ENCODE measurements around the gene MYL6. TPM values are rescaled to one million over a fixed set of nuclear protein-coding genes. Genes with fewer than 3 reads are reported as not detected.

MYL6 gene
- total RNA-seq, 4 donors from 2014 or later: 1,233 to 3,440 (median 2,458) TPM

- TF ChIP-seq POLR2A (IDR thresholded peaks at IDR 0.05): no peak
- TF ChIP-seq POLR2AphosphoS5 (IDR thresholded peaks at IDR 0.05): no peak
- no peak for TF ChIP-seq CTCF (IDR thresholded peaks at IDR 0.05)
- TF ChIP-seq EP300 (IDR thresholded peaks at IDR 0.05; ENCODE audit: low read depth): no peak
- 0 to 1% methylated on average over 6 to 8 of the region's 8 CpGs for WGBS, 2 donors (ENCODE audit: low coverage in 1 of 2)
- Histone ChIP-seq H3K36me3 (peaks cover 0 to 10% (median 2%) of the 10 kb centered on the region in 4 donors), H3K9me3 (no peaks in the 10 kb centered on the region), H3K27ac (peak overlapping the region; percentile 89 to 95 (median 93)), H3K4me1 (peaks cover 16 to 43% (median 32%) of the 10 kb centered on the region in 4 donors), H3K27me3 (no peaks in the 10 kb centered on the region), H3K4me3 (peak overlapping the region in 3 of 4 donors; percentile 20 to 78 (median 26))
- no peak for DNase-seq
- intact Hi-C loops (cut with DNase I; ENCODE audit: low total_unique reads) (loop anchor here (2.0 kb wide), 1 partner anchor 31 kb away; the partner anchor contains the start of gene MYL6), in situ Hi-C loops (cut with MboI; ENCODE audit: low pct_ligation_motif_present in 1 of 4, low pct_unique_long_range_greater_than_20kb in 1 of 4, low sequenced_read_pairs in 3 of 4) (loop anchor here in 1 of 4 donors (10.0 kb wide), 1 partner anchor 57 kb away; the partner anchor contains the start of gene SMARCC2)
These were observed 30.7 kb upstream of the MYL6 start for GRCh38 chr12:56127485-56127887.

GRCh38 chr12:56127888-56128669 lies 30.1 kb upstream of the MYL6 start, which contains the start of gene ESYT1:
ESYT1 (plus strand) TSS chr12:56128267; CDS start chr12:56128320, 53 bp downstream.
- Histone ChIP-seq H3K4me3 (peak within 1 kb of the TSS; percentile 45 to 85 (median 76)), H3K4me1 (peaks cover 16 to 41% (median 32%) of the 10 kb centered on the region in 4 donors), H3K27ac (peak within 1 kb of the TSS; percentile 92 to 98 (median 94)), H3K36me3 (peaks cover 0 to 16% (median 5%) of the 10 kb centered on the region in 4 donors), H3K27me3 (no peaks in the 10 kb centered on the region), H3K9me3 (no peaks in the 10 kb centered on the region)
- TF ChIP-seq CTCF (IDR thresholded peaks at IDR 0.05) (peak in 1 of 5 experiments; percentile 10), EP300 (IDR thresholded peaks at IDR 0.05; ENCODE audit: low read depth) (no peak), POLR2AphosphoS5 (IDR thresholded peaks at IDR 0.05) (peak; percentile 98 to 99 (median 98)), POLR2A (IDR thresholded peaks at IDR 0.05) (peak; percentile 97)
- in situ Hi-C loops (cut with MboI; ENCODE audit: low pct_ligation_motif_present in 1 of 4, low pct_unique_long_range_greater_than_20kb in 1 of 4, low sequenced_read_pairs in 3 of 4) (loop anchor here in 1 of 4 donors (10.0 kb wide), 1 partner anchor 57 kb away; the partner anchor contains the start of gene SMARCC2), intact Hi-C loops (cut with DNase I; ENCODE audit: low total_unique reads) (loop anchor here (2.0 kb wide), 1 partner anchor 31 kb away; the partner anchor contains the start of gene MYL6)
- DNase-seq: peak; percentile 99
- WGBS, 2 donors (ENCODE audit: low coverage in 1 of 2): 0 to 1% methylated on average over 3 to 22 of the region's 49 CpGs

- H3K9me3 ChIP-seq: no peaks in the 10 kb centered on the region
- peak overlapping the region; percentile 45 to 85 (median 76) for H3K4me3 ChIP-seq
- WGBS, 2 donors (ENCODE audit: low coverage in 1 of 2): 0 to 1% methylated on average over 13 to 20 of the region's 20 CpGs
- no peak for TF ChIP-seq EP300 (IDR thresholded peaks at IDR 0.05; ENCODE audit: low read depth)
- no peak for TF ChIP-seq POLR2AphosphoS5 (IDR thresholded peaks at IDR 0.05)
- TF ChIP-seq CTCF (IDR thresholded peaks at IDR 0.05): no peak
- no peak for TF ChIP-seq POLR2A (IDR thresholded peaks at IDR 0.05)
- H3K27me3 ChIP-seq: no peaks in the 10 kb centered on the region
- intact Hi-C loops (cut with DNase I; ENCODE audit: low total_unique reads): no loop called here
- peak overlapping the region; percentile 92 to 98 (median 94) for H3K27ac ChIP-seq
- H3K36me3 ChIP-seq: peaks cover 0 to 21% (median 9%) of the 10 kb centered on the region in 4 donors
- DNase-seq: peak; percentile 36
- in situ Hi-C loops (cut with MboI; ENCODE audit: low pct_ligation_motif_present in 1 of 4, low pct_unique_long_range_greater_than_20kb in 1 of 4, low sequenced_read_pairs in 3 of 4): loop anchor here in 1 of 4 donors (10.0 kb wide), 1 partner anchor 56 kb away; the partner anchor contains the start of gene SMARCC2
- H3K4me1 ChIP-seq: peaks cover 16 to 41% (median 32%) of the 10 kb centered on the region in 4 donors
These were observed 29.4 kb upstream of the MYL6 start for GRCh38 chr12:56128670-56129205.
